GM12892 (cell line): ENCODE results near the gene CHD2.

Source experiments
- POLR2A ChIP-seq: IDR thresholded peaks from 2 replicates; pipeline ENCODE4 v1.6.1; 2011; ENCODE audit warnings: low read depth, low read length, control low read depth
- POLR2AphosphoS5 ChIP-seq: IDR thresholded peaks from 2 replicates; pipeline ENCODE4 v1.6.1; 2011; ENCODE audit warnings: low read depth, low read length, control low read depth

GRCh38 chr15:92910451-92910850 is 10.3 kb downstream of the CHD2 start:
- TF ChIP-seq POLR2AphosphoS5 (no peak), POLR2A (no peak)
